ENCODE data around the gene GATA6. TPM values are rescaled to one million over a fixed set of nuclear protein-coding genes. Genes with fewer than 3 reads are reported as not detected.
A peak's percentile ranks its signal among the peaks of the same experiment; 100 is the strongest.

The GATA6 gene
- total RNA-seq, 4 donors from 2014 or later = 49.7 to 223 (median 65.7) TPM

GRCh38 chr18:22224339-22224738, 55.0 kb downstream of the GATA6 start:
- peak overlapping the region; percentile 49 to 75 (median 62) for H3K27ac ChIP-seq
- no peaks in the 10 kb centered on the region for H3K27me3 ChIP-seq
- intact Hi-C loops (cut with DNase I; ENCODE audit: low total_unique reads) (no loop called here), in situ Hi-C loops (cut with MboI; ENCODE audit: low pct_ligation_motif_present in 1 of 4, low pct_unique_long_range_greater_than_20kb in 1 of 4, low sequenced_read_pairs in 3 of 4) (no loop called here)
- peaks cover 0 to 24% (median 9%) of the 10 kb centered on the region in 4 donors for H3K4me1 ChIP-seq
- TF ChIP-seq EP300 (IDR thresholded peaks at IDR 0.05; ENCODE audit: low read depth) = no peak
- TF ChIP-seq POLR2A (IDR thresholded peaks at IDR 0.05) = no peak
- no peak for TF ChIP-seq CTCF (IDR thresholded peaks at IDR 0.05)
- TF ChIP-seq POLR2AphosphoS5 (IDR thresholded peaks at IDR 0.05) = no peak
- no peak overlapping the region for H3K4me3 ChIP-seq
- WGBS, 2 donors (ENCODE audit: low coverage in 1 of 2) = 36% methylated on average over 1 of the region's 1 CpG; no CpG with 5 or more reads in 1 of the 2 donors
- no peaks in the 10 kb centered on the region for H3K9me3 ChIP-seq
- no peak for DNase-seq
- no peaks in the 10 kb centered on the region for H3K36me3 ChIP-seq

- TF ChIP-seq POLR2A (IDR thresholded peaks at IDR 0.05) = no peak
- TF ChIP-seq CTCF (IDR thresholded peaks at IDR 0.05) = no peak
- no peak for TF ChIP-seq EP300 (IDR thresholded peaks at IDR 0.05; ENCODE audit: low read depth)
- TF ChIP-seq POLR2AphosphoS5 (IDR thresholded peaks at IDR 0.05) = no peak
- in situ Hi-C loops (cut with MboI; ENCODE audit: low pct_ligation_motif_present in 1 of 4, low pct_unique_long_range_greater_than_20kb in 1 of 4, low sequenced_read_pairs in 3 of 4) (no loop called here), intact Hi-C loops (cut with DNase I; ENCODE audit: low total_unique reads) (no loop called here)
- H3K27ac ChIP-seq = no peak overlapping the region
- H3K27me3 ChIP-seq = no peaks in the 10 kb centered on the region
- H3K9me3 ChIP-seq = no peaks in the 10 kb centered on the region
- 68 to 71% methylated on average over 3 to 4 of the region's 4 CpGs for WGBS, 2 donors (ENCODE audit: low coverage in 1 of 2)
- H3K4me3 ChIP-seq = no peak overlapping the region
- DNase-seq = no peak
- peaks cover 0 to 18% (median 10%) of the 10 kb centered on the region in 4 donors for H3K4me1 ChIP-seq
- H3K36me3 ChIP-seq = no peaks in the 10 kb centered on the region
These were observed 57.4 kb downstream of the GATA6 start for GRCh38 chr18:22226801-22227200.

DNA sequence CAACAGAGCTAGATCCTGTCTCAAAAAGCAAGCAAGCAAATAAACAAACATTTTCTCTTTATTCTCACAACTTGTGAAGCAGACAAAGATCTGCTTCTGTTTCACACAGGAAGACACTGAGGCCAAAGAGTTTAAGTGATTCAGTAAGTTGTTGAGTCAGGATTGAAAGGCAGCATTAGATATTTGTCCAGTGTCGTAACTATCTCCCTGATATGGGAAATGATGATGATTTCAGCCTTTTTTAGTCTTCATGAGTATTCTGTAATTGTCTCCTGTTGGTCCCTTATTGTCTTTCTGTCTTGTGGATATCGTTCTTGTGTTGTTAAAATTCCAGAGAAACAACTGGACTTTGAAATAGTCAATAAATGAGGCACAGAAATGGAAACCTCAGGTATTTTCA, 59.6 kb downstream of the GATA6 start:
- H3K27ac ChIP-seq = no peak overlapping the region

DNA sequence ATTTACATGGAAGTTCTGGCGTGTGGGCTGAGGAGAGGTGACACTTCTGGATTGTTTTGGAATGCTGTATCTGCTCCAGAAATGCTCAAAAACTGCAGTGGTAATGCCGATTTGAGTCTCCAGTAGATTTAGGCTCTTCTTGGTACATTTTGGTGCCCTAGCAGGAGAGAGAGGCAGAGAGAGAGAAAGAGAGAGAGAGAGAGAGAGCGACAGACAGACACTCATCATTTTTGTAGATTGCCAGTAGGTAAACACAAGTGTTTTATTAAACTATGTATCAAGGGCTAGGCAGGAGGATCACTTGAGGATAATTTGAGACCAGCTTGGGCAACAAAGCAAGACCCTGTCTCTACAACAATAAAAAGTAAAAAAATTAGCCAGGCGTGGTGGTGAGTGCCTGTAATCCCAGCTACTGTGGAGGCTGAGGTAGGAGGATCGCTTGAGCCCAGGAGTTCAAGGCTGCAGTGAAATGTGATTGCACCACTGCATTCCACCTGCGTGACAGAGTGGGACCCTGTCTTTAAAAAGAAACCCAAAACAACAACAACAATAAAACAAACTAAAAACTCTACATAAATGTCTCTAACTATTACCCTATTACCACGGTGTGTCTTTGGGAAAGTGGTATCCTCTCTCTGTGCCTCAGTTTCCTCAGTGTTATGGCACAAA, 60.2 kb downstream of the GATA6 start:
- Histone ChIP-seq H3K4me3 (no peak overlapping the region), H3K9me3 (no peaks in the 10 kb centered on the region), H3K4me1 (peaks cover 0 to 6% (median 4%) of the 10 kb centered on the region in 4 donors), H3K27ac (no peak overlapping the region), H3K27me3 (no peaks in the 10 kb centered on the region), H3K36me3 (no peaks in the 10 kb centered on the region)
- intact Hi-C loops (cut with DNase I; ENCODE audit: low total_unique reads) = no loop called here
- in situ Hi-C loops (cut with MboI; ENCODE audit: low pct_ligation_motif_present in 1 of 4, low pct_unique_long_range_greater_than_20kb in 1 of 4, low sequenced_read_pairs in 3 of 4) = no loop called here
- WGBS, 2 donors (ENCODE audit: low coverage in 1 of 2) = 78 to 81% methylated on average over 7 of the region's 7 CpGs
- no peak for TF ChIP-seq CTCF (IDR thresholded peaks at IDR 0.05)
- no peak for TF ChIP-seq POLR2AphosphoS5 (IDR thresholded peaks at IDR 0.05)
- no peak for TF ChIP-seq POLR2A (IDR thresholded peaks at IDR 0.05)
- no peak for TF ChIP-seq EP300 (IDR thresholded peaks at IDR 0.05; ENCODE audit: low read depth)
- no peak for DNase-seq

More for the DNA sequence above, 59.6 kb downstream of the GATA6 start:
- in situ Hi-C loops (cut with MboI; ENCODE audit: low pct_ligation_motif_present in 1 of 4, low pct_unique_long_range_greater_than_20kb in 1 of 4, low sequenced_read_pairs in 3 of 4) = no loop called here
- Histone ChIP-seq H3K36me3 (no peaks in the 10 kb centered on the region), H3K4me3 (no peak overlapping the region), H3K27me3 (no peaks in the 10 kb centered on the region), H3K4me1 (peaks cover 0 to 12% (median 7%) of the 10 kb centered on the region in 4 donors), H3K9me3 (no peaks in the 10 kb centered on the region)
- TF ChIP-seq CTCF (IDR thresholded peaks at IDR 0.05) = no peak
- no peak for TF ChIP-seq EP300 (IDR thresholded peaks at IDR 0.05; ENCODE audit: low read depth)
- TF ChIP-seq POLR2AphosphoS5 (IDR thresholded peaks at IDR 0.05) = no peak
- no peak for TF ChIP-seq POLR2A (IDR thresholded peaks at IDR 0.05)
- no peak for DNase-seq
- intact Hi-C loops (cut with DNase I; ENCODE audit: low total_unique reads) = no loop called here
- 45 to 49% methylated on average over 2 of the region's 2 CpGs for WGBS, 2 donors (ENCODE audit: low coverage in 1 of 2)
